ENCODE results near the gene ETV6.

The ETV6 gene

DNA sequence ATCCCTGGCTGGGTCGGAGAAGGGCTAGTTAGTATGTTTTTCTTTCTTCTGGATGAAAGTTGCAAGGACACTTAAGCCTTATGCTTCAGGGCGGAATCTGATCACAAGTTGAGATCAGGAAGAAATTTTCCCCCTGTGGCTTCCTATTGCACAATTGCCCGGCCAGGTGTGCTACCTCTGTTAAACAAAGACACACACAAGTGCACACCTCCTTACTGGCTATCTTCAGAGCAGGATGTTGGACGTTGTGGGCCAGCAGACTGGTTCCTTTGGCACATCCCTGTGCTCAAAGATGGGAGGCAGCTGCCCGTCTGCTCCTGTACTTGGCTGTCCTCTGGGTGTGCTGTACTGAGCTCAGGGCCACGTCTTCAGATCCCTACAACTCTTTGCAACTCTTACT, 19.1 kb downstream of the ETV6 start:
- Histone ChIP-seq H3K79me2 (ENCODE audit: insufficient read depth, low read depth) (peaks cover 4% of the 10 kb centered on the region; the same call in 1 of the 2 replicates), H3K9ac (no peak overlapping the region), H3K4me2 (no peak overlapping the region), H3K4me3 (IDR thresholded peaks at IDR 0.05; ENCODE audit: insufficient read depth, low read depth, low read length) (no peak overlapping the region), H3K27me3 (ENCODE audit: insufficient read depth, low read depth) (no peaks in the 10 kb centered on the region), H3K36me3 (ENCODE audit: insufficient read depth) (no peaks in the 10 kb centered on the region), H4K20me1 (ENCODE audit: insufficient read depth) (no peaks in the 10 kb centered on the region), H2AFZ (ENCODE audit: low read depth) (no peak overlapping the region), H3K27ac (no peak overlapping the region), H3K4me1 (ENCODE audit: low read depth, poor library complexity, severe bottlenecking) (no peaks in the 10 kb centered on the region)
- TF ChIP-seq, protein P1, sequence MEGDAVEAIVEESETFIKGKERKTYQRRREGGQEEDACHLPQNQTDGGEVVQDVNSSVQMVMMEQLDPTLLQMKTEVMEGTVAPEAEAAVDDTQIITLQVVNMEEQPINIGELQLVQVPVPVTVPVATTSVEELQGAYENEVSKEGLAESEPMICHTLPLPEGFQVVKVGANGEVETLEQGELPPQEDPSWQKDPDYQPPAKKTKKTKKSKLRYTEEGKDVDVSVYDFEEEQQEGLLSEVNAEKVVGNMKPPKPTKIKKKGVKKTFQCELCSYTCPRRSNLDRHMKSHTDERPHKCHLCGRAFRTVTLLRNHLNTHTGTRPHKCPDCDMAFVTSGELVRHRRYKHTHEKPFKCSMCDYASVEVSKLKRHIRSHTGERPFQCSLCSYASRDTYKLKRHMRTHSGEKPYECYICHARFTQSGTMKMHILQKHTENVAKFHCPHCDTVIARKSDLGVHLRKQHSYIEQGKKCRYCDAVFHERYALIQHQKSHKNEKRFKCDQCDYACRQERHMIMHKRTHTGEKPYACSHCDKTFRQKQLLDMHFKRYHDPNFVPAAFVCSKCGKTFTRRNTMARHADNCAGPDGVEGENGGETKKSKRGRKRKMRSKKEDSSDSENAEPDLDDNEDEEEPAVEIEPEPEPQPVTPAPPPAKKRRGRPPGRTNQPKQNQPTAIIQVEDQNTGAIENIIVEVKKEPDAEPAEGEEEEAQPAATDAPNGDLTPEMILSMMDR (conservative IDR thresholded peaks at IDR 0.05; ENCODE audit: low read depth, low read length): no peak

DNA sequence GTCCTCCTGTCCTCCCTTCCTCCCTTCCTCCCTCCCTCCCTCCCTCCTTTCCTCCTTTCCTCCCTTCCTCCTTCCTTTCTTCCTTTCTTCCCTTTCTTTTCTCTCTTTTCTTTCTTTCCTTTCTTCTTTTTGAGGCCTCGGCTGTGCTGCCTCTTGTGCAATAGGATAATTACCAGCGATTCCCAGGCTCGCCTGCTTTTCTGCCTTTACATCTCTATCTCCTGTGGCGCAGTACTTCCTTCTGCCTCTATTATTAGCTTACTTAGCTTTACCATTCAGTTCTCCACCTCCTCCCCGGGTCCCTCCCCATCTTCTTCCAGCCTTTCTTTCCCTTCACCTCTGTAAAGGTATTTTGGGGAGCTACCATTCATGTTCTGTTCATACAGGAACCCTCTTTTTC, 19.9 kb downstream of the ETV6 start:
- TF ChIP-seq, protein P1 (conservative IDR thresholded peaks at IDR 0.05; ENCODE audit: low read depth, low read length): no peak
- Histone ChIP-seq H3K4me2 (no peak overlapping the region), H3K27ac (no peak overlapping the region), H3K4me1 (ENCODE audit: low read depth, poor library complexity, severe bottlenecking) (no peaks in the 10 kb centered on the region), H2AFZ (ENCODE audit: low read depth) (no peak overlapping the region), H4K20me1 (ENCODE audit: insufficient read depth) (no peaks in the 10 kb centered on the region), H3K36me3 (ENCODE audit: insufficient read depth) (no peaks in the 10 kb centered on the region), H3K79me2 (ENCODE audit: insufficient read depth, low read depth) (peaks cover 4% of the 10 kb centered on the region; the same call in 1 of the 2 replicates), H3K4me3 (IDR thresholded peaks at IDR 0.05; ENCODE audit: insufficient read depth, low read depth, low read length) (no peak overlapping the region), H3K27me3 (ENCODE audit: insufficient read depth, low read depth) (no peaks in the 10 kb centered on the region), H3K9ac (no peak overlapping the region)

DNA sequence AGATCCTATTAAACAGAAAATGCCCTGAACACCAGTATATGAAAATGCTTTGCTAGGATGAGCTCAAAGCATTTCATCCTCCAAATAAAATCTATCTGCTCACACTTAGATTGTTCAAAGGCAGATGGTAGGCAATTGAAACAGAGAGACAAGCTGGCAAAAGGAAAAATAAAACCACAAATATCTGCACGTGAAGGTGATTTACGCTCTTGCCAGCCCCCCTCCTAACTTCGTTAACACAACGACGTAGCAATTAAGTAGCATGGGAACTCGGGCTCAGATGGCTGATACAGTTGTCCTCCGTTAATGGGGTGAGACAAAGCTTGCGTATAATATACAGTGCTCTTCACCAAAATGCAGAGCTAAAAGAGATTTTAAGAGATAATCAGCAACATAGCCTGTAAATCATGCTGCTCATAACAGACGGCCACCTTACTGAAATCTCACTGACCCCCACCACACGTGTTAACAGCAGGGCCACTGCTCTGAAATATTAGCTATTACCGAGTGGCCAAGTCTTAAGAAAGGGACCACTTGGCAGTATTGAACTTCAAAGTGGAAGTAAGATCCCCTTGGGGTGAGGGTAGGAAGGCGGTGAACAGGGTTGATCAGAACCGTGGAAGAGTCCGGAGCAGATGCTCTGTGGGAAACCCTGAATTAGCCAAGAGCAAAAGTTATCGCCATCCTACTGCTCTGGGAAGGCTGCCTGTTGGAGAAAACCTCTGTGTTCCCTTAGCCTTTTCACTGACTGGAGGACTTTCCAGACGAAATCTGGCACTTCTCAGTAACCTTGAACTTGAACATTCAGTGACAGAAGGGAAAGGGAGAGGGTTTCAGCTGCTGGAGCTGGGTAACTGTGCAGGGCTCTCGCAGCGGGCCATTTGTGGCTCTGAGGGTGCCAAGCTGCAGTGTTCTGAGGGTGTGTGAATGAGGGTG, 23.1 kb downstream of the ETV6 start:
- 0 out of 2 replicates have a peak, but pooled peaks cover 4% of the 10 kb centered on the region for H3K79me2 ChIP-seq (ENCODE audit: insufficient read depth, low read depth)

DNA sequence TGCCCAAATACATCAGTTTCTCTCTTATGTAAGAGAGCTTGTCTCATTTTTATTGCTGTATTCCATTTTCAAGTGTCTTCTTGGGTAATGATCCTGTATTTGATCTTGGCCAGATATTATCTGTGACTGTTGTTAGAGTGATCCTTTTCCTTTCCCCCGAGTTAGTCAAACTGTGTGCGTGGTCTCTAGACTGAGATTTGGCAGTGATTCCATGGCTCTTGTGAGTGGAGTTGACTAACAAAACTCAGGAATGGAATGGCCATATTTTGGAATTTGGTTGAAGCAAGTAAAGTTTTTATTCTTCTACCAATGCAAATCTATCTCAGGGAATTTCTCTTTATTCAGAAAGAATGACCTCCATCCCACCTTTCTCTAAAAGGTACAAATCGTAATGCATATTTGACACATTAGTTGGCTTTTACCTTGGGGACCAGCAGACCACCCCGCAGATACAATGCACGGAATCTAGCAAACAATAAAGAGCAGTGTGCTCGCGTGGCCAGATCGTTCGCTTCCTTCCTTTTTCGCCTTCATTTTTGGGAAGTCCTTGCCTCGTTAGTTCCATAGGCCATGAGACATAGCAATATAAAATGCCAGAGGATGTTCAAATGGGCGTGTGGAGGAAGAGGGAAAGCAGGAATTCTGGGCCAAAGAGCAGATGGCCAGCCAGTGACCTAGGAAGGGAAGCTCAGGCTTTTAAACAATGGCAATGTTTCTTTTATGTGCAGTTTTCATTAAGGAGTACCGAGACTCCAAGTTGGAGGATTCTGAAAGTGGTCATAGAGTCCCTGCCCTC, 24.4 kb downstream of the ETV6 start:
- Histone ChIP-seq H3K27ac (no peak overlapping the region), H2AFZ (ENCODE audit: low read depth) (no peak overlapping the region), H3K79me2 (ENCODE audit: insufficient read depth, low read depth) (no peaks in the 10 kb centered on the region), H3K27me3 (ENCODE audit: insufficient read depth, low read depth) (no peaks in the 10 kb centered on the region), H3K4me1 (ENCODE audit: low read depth, poor library complexity, severe bottlenecking) (no peaks in the 10 kb centered on the region), H3K4me3 (IDR thresholded peaks at IDR 0.05; ENCODE audit: insufficient read depth, low read depth, low read length) (no peak overlapping the region), H4K20me1 (ENCODE audit: insufficient read depth) (no peaks in the 10 kb centered on the region), H3K36me3 (ENCODE audit: insufficient read depth) (no peaks in the 10 kb centered on the region), H3K9ac (no peak overlapping the region), H3K4me2 (no peak overlapping the region)
- TF ChIP-seq, protein P1 (conservative IDR thresholded peaks at IDR 0.05; ENCODE audit: low read depth, low read length): no peak

More for the DNA sequence above, 23.1 kb downstream of the ETV6 start:
- no peak overlapping the region for H3K4me2 ChIP-seq
- H3K4me3 ChIP-seq (IDR thresholded peaks at IDR 0.05; ENCODE audit: insufficient read depth, low read depth, low read length): no peak overlapping the region
- TF ChIP-seq, protein P1 (conservative IDR thresholded peaks at IDR 0.05; ENCODE audit: low read depth, low read length): no peak
- H3K27me3 ChIP-seq (ENCODE audit: insufficient read depth, low read depth): no peaks in the 10 kb centered on the region
- H3K27ac ChIP-seq: no peak overlapping the region
- H2AFZ ChIP-seq (ENCODE audit: low read depth): no peak overlapping the region
- H4K20me1 ChIP-seq (ENCODE audit: insufficient read depth): no peaks in the 10 kb centered on the region
- no peak overlapping the region for H3K9ac ChIP-seq
- H3K36me3 ChIP-seq (ENCODE audit: insufficient read depth): no peaks in the 10 kb centered on the region
- H3K4me1 ChIP-seq (ENCODE audit: low read depth, poor library complexity, severe bottlenecking): no peaks in the 10 kb centered on the region

Data from KMS-11 (cell line).